ENCODE results near the gene FLVCR1. TPM values are rescaled to one million over a fixed set of nuclear protein-coding genes. Genes with fewer than 3 reads are reported as not detected.

Gene FLVCR1
- total and polyA plus RNA-seq, 9 of the 15 experiments (the other 6 are each of a cell fraction or from before 2014, with no cell fraction given): 5.2 to 18.0 (median 12.5) TPM

DNA sequence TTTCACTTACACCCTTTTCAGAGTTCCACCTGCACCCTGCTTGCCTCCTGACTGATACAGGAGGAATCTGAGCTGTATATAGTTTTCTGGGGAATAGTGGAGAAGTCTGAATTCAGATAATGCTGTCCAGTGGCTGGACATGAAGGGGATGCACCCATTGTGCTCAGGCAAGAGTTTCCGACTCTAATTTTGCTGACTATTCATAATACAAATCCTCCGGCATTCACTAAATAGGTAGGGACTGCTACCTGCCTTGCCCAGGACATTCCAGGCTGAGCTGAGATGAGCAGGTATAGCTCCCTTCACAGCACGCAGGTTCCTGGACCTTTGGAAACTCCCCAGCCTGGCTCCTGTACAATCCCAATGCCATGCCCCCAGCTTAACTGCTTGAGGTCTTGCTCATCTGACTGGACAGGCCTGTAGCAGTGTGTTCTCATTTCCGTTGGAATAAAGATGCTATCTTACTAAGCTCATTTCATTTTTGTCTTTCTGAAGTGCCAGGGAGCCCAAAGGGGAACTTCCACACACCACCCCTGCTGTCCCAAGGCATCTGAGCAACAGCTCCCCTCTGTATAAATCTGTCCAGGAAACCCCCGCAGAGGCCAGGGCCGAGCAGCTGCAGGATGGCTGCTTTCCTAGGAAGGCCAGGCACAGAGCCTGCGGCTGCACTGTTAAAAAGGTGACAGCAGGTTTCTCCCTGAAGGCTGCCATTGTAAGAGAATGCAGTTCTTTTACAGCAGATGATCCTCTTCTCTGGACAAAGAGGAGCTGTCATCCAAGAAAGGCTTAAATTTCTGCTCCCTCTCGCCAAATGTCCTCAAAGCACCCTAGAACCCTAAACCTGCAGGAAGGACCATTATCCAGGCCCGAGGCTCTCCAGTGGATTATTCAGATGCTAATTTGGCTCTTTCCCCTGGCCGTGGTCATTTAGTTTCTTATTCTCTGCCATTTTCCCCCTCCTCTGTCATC is 70.5 kb downstream of the FLVCR1 start (continued):
- TF ChIP-seq C11orf30 (IDR thresholded peaks at IDR 0.05; ENCODE audit: low read depth) (peak; percentile 90), ZNF146 (CRISPR knock-in tag; IDR thresholded peaks at IDR 0.05; ENCODE audit: unreplicated experiment) (no peak), BDP1 (IDR thresholded peaks at IDR 0.05; ENCODE audit: insufficient read depth, insufficient read length) (no peak), CBFA2T2 (conservative IDR thresholded peaks at IDR 0.05) (no peak), TBP (optimal IDR thresholded peaks at IDR 0.05; ENCODE audit: low read depth, low read length) (no peak), ZNF77 (CRISPR knock-in tag; IDR thresholded peaks at IDR 0.05) (no peak), RUNX1 (IDR thresholded peaks at IDR 0.05; ENCODE audit: low read depth) (no peak), ZNF217 (CRISPR knock-in tag; IDR thresholded peaks at IDR 0.05) (no peak), ZBTB26 (CRISPR knock-in tag; IDR thresholded peaks at IDR 0.05) (no peak), MAFF (IDR thresholded peaks at IDR 0.05; ENCODE audit: low read length) (peak; percentile 86)
